ENCODE data around the gene SPATA2.

Gene SPATA2

DNA sequence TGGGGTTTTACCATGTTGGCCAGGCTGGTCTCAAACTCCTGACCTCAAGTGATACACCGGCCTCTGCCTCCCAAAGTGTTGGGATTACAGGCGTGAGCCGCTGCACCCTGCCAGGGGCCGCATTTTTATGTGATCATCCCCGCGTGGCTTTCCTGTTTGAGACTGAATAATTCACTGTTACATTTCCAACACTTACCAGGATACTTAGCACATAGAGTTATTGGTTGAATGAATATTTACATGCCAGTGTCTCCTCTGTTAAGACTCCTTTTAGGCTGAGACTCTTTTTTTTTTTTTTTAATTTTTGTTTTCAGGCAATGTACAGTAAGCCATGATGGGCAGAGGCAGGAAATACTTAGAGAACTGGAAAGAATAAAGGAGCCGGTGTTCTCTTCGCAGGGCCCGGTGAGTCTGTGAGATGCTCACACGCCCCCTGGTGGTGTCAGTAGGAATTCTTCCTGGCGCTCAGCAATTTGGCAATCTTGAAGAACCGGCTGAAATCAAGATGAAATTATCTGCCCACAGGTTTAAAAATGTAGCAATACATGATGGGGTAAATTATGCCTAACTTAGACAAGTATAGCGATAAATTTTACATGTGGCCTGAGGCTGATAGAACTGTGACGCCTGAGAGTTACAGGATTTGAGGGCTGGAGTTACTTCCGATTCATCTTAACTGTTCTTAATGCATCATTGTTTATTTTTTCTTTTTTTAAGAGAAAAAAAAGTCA lies 13.2 kb upstream of the SPATA2 start:
- peak; percentile 89 for DNase-seq

DNA sequence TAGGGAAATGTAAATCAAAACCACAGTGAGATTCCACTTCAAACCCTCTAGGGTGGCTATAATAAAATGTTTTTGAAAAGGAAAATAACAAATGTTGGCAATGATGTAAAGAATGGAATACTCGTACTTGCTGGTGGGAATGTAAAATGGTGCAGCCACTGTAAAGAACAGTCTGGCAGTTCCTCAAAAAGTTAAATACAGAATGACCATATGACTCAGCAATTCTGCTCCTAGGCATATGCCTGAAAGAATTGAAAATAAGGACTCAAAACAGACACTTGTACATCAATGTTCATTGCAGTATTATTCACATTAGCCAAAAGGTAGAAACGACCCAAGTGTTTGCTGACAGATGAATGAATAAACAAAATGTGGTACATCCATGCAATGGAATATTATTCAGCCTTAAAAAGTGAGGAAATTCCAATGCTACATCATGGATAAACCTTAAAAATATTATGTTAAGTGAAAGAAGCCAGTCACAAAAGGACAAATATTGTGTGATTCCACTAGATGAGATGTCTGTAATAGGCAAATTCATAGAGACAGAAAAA lies 10.6 kb upstream of the SPATA2 start:
- DNase-seq: peak; percentile 32

DNA sequence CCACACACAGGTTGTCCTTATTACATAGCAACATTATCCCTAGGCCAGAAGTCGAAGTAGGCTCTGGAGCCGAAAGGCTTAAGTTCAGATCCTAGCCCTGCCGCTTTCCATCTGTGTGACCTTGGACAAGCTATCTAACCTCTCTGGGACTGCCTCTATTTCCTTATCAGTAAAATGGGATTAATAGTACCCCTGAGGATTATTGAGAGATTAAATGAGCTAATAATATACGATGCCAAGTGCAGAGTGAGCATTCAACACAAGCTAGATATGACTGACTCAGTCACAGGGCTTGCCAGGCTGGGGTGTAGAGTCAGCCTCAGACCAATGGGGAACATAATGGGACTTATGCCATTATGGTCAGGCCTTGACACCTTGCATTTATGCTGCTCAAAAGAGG lies 8.9 kb upstream of the SPATA2 start:
- DNase-seq: no peak

DNA sequence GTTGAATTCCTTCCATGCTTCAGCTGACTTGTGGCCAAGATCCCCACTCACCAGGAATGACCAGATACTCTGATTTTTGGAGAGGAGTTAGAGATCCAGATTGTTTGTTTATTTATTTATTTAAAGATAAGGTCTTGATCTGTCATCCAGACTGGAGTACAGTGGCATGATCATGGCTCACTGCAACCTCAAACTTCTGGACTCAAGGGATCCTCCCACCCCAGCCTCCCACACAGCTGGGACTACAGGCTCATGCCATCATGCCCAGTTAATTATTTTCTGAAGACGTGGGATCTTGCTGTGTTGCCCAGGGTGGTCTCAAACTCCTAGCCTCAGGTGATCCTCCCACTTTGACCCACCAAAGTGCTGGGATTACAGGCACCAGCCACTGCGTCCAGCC lies 4.1 kb upstream of the SPATA2 start:
- peak; percentile 17 for DNase-seq

DNA sequence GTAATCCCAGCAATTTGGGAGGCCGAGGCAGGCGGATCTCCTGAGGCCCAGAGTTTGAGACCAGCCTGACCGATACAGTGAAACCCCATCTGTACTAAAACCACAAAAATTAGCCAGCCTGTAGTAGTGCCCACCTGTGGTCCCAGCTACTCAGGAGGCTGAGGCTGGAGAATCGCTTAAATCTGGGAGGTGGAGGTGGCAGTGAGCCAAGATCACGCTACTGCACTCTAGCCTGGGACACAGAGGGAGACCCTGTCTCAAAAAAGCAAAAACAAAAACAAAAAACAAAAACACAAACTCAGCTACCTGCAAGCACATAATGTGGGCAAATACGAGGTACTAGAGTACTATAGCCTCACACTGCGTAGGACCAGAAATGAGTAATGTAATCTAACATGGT lies 3.7 kb upstream of the SPATA2 start:
- no peak for DNase-seq

DNA sequence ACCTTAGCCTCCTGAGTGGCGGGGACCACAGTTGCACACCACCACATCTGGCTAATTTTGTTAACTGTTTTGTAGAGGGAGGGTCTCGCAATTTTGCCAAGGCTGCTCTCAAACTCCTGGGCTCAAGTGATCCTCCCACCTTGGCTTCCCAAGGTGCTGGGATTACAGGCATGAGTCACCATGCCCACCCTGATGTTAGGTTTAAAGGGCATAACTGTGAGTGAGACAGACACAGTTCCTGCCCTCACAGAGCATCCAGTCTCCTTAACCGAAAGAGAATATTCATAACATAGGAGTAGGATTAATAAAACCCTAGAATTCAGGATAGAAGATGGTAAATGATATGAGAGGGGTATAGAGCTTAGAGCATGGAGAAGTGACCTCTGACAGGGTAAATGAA lies 3.1 kb upstream of the SPATA2 start:
- no peak for DNase-seq

DNA sequence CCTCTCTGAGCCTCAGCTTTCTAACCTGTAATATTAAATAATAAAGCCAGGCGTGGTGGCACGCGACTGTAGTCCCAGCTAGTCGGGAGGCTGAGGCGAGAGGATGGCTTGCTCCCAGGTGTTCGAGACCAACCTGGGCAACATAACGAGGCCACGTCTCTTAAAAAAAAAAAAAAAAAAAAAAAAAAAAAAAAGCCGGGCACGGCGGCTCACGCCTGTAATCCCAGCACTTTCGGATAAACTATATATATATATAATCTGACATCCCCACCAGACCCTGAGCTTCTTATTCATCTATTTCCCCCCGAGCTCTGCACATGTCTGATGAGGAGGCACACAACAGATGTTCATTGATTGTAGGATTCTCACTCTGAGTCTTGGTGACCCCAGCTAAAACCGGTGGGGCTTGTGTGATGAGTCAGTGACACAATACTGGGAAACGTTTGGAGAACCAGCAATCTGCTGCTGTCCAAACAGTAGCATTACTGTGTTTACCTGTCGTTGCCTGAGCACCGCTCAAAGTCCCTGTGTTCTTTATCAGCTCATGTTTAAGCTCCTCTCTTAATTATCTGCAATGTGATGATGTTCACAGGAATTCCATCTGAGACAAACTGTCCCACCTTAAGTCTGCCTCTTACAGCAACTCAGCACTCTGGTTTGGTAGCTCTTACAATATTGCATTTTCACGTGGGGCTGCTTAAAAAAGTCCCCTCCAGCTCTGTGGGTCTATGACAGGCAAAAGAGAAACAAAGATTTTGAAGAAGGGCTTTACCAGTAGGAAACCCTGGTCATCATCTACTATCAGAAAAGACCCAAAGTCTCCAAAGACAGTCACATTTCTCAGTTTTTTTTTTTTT lies 1.0 kb upstream of the SPATA2 start:
- DNase-seq: no peak

DNA sequence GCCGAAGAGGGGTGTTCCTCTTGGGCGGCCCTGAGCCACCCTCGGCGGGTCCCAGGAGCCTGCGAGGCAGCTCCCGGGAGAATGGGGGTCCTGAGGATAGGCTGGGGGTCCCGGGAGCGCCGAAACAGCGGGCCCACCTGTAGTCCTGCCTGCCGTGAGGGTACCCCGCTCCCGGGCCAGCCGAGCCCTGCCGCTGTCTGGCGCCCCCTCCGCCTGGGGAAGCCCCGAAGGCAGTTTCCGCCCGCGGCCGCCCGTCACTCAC lies 280 bp downstream of the SPATA2 start:
- no peak for DNase-seq

DNA sequence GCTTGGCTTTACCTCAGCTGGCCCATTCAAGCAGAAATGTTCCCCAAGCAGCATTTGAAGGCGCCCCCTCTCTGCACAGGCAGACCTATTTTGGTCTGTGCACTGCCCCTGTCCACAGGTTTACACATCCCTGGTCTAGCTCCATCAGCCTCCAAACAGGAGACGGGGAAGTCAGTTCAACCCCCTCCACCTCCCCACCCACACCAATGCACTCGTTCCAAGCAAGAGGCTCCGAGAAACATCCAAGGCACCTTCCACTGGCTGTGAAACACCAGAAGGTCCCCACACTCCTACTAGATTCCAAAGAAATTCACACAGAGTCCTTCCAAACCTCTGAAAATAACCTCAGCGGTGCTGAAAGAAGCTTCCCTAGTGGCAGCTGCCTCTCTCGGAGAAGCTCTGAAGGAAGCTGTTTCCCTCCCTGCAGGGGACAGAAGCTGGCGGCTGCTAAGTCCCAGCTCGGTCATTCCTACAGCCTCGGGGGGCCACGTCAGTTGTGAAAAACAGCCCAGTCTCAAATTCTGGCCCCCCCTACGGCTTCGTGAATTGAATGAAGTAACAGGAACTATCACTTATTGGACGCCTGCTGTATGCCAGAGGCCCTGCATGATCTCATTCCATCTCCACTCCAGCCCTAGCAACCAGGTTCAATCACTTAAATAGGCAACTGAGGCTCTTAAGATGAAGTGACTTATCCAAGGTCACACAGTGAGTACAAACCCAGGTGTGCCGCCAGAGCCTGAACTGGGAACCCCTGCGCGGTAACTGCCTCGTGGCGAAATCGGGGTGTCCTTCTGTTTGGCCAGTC lies 815 bp downstream of the SPATA2 start:
- DNase-seq: peak; percentile 38

DNA sequence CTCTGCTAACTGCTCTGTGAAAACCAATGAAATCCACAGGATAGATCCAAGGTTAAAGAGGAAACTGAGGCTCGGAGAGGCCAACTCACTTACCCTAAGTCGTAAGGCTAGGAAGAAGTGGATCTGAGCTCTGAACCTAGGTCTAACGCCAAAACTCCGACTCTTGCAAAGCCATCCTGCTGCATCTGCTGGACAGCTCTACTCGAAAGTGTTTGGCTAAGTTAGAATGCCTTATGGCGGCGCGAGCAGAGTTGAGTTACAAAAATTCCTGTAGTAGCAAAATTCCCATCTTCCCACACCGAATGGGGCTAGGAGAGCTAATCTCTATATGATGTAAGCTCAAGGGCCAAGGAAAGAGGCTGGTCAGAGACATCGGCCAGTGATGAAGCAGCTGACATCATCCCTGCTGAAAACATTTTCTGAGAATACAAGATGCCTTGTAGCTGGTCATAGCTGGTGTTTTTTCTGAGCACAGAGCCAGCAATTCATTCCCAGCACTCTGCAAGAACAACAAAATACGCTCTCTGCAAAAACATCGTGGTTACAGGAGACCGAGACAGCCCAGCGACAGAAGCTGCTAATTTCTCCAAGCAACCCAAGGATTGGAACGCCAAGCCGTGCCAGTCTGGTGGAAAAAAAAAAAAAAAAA lies 1.8 kb downstream of the SPATA2 start:
- DNase-seq: no peak

DNA sequence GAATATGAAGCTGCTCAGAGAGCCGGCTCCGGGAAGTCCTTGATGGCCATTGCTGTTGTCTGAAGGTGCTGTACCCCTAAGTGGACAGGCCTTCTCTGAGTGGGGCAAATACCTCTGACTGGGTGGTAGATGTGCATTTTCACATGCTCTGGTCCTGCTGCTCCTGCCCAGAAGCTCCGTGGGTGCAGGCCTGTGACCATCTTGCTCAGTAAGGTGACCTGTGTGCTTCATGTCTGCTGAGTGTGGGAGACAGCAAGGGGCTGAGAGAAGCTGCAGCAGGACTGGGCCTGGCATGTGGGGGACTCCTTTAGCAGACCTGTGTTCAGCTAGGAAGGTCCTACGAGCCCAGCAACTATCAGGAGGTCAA lies 5.0 kb downstream of the SPATA2 start:
- no peak for DNase-seq

DNA sequence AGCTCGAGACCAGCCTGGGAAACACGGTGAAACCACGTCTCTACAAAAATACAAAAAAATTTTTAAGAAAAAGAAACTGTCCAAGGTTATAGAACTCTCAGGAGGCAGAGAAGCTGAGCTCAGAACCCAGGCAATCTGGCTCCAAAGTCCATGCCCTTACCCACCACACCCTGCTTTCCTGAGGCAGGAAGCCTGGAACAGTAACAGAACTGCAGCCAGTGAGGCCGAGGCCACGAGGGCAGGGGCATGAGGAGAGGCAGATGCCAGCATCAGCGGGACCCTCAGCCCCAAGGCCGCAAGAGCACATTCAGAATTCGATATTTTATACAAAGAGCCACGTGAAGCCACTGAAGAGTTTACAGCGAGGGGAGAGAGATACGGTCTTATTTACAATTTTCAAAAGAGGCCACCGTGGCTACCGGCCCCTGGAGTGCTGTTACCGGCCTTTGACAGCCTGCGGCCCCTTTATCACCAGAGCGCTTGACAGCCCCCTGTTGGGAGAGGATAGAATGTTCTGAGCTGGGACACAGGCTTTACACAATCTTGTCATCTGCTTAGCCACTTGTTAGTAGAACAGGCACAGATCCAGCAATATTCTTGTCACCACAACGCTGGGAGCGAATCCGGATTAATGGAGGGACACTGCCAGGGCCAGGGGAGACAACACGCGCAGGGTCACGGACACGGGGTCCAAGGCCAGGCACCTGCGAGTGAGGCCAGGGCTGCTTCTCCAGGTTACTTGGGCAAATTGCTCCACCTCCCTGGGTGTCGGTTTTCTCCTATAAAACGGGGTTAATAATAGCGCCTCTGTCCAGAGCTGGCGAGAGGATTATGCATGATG lies 5.6 kb downstream of the SPATA2 start:
- no peak for DNase-seq

DNA sequence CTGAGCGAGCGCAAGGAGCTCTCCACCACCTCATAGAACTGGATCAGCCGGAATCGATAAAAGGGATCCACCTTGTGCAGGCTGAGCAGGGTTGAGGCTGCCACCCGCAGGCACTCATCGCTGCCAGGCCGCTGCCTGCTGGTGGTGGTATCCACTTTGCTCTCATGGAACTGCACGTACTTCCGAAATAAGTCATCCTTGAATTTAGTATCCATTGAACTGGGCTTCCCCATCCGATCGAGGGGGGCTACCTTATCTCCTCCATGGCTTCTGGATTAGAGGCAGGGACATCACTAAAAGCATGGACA lies 7.1 kb downstream of the SPATA2 start:
- DNase-seq: no peak

DNA sequence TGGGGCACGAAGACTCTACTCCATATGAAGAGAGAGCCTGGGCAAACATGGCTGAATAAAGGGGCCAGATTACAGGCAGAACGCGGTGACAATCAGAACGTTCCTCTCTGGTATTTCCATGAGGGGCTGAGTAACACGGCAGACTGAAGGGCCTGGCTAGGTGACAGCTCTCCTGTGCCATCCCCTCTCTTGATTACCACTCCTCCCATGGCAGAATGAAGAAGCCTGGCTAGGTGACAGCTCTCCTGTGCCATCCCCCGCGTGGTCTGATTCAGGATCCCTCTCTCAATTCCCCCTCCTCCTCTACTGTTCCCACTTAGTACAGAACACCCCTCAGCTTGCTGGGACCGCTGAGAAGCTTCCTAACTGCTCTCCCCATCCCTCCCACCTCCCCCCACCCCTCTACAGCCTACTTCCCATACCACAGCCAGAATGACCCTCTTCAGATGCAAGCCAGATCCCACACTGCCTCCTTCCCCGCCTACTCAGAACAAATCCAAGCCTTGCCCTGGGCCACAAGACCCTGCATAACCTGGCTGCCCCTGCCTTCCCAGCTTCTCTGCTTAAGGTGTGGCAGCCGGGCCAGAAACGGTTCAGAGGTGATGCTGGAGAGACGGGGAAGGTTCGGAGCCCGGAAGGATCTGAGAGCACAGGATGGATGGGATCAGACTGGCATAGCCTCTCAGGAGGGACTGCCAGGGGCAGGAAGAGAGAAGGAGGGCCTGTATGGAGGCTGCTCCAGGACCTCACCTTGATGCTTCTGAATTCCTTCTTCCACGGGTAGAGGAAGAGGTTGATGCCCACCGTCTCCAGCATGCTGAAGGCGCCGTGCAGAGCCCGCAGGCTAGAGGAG lies 7.7 kb downstream of the SPATA2 start:
- no peak for DNase-seq

DNA sequence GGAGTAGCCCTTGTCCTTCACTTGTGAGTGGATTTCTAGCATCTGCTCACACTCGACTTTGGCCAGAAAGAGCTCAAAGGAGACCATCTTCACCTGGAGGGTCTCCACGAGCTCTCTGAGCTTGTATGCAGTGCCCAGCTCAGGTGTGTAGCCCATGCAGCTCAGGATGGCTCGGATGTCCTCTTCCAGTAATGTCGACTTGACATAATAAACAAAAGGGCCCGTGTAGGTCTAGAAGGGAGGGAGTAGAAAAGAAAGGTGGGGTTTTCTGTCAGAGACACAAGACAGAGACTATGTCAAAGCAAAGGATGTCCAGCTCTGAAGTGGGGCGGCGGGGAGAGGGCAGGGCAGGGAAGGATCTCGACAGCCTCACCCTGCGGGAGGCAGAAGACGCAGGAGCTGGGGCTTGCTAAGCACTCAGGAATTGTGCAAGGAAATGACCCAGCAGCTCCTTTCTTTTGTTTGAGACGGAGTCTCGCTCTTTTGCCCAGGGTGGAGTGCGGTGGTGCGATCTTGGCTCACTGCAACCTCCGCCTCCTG lies 8.6 kb downstream of the SPATA2 start:
- DNase-seq: no peak

DNA sequence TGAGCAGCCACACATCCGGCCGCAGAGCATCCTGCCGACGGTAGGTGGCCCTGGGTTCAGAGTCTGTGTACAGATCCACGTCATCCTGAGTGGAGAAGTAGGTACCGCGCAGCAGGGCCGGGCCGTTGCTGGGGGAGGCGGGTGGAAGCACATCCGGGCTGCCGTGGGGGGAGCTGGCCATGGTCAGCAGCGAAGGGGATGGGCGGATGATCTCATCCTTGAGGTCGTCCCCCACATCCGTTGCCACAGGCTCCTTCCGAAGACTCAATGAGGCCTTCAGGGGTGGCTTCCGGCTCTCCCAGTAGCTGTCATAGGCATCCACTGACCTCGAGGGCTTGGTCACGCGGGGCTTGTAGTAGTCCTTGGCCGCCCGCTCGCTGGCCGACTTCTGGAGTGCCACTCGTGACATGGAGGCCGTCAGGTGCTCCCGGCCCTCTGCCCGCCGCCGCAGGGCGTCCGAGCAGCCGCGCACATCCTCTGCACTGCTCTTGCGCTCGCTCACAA lies 9.2 kb downstream of the SPATA2 start:
- DNase-seq: no peak

DNA sequence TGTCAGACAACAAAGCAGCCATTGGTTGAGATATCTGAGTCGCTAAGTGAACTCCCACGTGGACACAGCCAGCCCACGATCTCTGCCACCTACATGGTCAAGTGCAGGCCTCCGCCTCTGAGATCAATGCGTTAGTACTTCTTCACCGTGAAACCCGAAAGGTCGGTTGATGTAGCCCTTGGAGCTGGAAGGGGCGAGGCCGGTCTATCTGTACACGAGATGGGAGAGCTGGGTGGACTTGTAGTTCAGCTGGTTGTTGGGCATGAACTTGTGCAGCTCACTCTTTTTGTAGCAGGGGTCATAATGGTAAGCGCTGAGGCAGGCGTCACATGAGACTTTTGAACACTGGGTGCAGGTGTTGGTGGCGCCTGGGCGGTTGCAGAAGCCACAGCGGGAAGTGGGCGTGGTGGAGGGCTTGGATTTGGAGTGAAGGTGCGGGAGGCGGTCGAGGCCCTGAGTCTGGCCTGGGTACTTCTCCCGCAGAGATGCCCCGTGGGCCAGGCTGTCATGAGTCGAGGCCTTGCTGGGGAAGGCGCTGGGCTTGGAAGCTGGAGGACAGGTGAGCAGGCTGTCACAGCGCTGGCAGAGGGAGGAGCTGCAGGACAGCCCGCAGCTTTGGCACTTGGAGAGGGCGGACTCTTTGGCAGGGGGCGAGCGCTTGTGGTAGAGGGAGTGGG lies 9.8 kb downstream of the SPATA2 start:
- no peak for DNase-seq

DNA sequence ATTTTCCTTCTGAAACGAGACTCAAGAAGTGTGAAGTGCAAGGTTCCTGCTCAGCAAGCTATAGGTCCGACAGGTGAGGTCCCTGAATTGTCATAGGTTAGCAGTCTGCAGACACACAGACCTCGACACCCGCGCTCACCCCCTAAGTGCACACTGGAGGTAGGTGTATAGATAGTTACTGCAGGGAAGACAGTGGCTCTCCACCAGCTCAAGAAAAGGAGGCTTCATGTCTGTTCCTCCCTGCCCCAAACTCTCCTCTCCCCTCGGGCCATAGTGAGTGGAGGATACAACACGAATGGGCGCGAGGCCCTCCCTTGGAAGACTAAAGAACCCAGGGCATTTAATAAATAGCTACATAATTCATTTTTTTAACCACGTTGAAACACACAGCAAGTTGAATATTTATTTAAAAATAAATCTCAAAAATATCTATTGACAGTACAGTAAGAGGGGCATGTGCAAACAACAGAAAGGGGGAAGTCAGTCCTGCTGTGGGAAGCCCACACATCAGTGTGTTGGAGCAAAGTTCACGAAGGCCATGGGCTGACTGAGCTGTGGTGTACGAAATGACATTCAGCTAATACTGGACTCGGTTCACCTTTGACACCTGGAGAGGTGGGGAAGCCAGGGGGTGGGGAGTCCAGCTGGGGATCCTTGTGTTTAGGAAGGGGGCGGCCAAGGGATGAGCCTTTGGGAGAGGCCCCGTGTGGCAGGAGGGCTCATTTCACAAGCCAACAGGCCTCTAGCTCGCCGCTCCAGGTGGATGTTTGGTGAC lies 10.7 kb downstream of the SPATA2 start:
- no peak for DNase-seq

DNA sequence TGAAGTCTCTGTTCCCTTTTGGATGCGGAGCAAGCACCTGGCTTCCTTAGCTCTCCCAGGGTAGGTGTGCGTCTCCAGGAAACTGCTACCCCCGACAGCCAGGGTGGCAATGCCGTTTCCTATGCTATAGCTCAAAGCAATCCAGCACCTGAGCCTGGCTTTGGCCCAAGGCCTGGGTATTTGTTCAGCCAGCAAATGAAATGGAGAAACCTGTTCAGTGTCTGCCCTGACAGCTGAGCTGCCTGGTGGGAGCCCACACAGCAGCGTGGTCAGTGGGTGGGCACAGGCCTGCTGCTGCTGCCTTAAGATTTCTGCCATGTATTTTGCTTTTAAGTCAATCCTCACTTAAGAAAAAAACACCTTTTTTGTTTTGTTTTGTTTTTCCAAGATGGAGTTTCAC lies 13.7 kb downstream of the SPATA2 start:
- no peak for DNase-seq

Data from suppressor macrophage treated with lipopolysaccharide for 4 hours (primary cell).